DMS79 treated with DMSO at 0.1 percent for 48 hours (cell line): ENCODE measurements around the gene CPLANE2.
"Not testable (repeated sequence)": the region's sequence is repeated elsewhere in the genome, so short reads cannot be mapped to it uniquely, and the experiment has no call there.

Experiments
- DNase-seq: peaks from one replicate; lab custom pipeline; 2025; lab: John Stamatoyannopoulos, UW

The CPLANE2 gene, protein sequence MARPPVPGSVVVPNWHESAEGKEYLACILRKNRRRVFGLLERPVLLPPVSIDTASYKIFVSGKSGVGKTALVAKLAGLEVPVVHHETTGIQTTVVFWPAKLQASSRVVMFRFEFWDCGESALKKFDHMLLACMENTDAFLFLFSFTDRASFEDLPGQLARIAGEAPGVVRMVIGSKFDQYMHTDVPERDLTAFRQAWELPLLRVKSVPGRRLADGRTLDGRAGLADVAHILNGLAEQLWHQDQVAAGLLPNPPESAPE

DNA sequence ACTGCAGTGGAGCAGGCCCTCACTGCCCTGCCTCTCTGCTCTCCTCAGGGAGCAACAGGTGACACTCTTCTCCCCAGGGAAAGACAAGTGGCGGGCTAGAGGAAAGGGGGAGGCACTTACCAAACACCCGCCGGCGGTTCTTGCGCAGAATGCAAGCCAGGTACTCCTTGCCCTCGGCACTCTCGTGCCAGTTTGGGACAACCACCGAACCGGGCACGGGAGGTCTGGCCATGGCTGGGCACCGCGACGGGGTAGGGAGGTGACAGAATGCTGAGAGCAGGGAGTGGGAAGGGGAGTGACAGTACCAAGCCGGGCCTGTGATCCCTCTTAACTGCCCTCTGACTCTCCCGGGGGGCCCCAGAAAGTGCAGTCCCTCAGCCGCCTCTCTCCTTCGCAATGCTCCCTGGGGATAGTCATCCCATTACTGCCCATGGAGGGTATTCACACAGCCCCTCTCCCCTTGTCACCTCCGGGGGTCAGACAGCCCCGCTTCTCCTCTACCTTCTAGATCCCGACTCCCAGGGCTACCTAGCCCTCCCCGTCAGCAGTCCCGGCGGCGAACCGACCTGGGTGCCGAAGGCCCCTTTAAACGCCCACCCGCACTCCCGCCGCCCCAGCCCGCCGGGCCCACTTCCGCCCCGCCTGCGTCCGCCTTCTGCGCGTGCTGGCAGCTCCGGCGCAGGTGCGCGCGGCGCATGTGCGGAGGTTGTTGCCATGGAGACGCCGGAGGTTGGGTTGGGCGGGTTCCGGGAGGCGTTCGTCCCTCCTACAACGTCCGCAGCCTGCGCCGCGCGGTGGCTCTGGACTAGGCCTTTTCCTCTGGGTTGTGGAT lies at the start of gene CPLANE2:
CPLANE2 (minus strand) TSS at position 673 of the 832 bp plus-strand sequence; CDS start at position 232, 441 bp downstream.
- peak; percentile 95 for DNase-seq

DNA sequence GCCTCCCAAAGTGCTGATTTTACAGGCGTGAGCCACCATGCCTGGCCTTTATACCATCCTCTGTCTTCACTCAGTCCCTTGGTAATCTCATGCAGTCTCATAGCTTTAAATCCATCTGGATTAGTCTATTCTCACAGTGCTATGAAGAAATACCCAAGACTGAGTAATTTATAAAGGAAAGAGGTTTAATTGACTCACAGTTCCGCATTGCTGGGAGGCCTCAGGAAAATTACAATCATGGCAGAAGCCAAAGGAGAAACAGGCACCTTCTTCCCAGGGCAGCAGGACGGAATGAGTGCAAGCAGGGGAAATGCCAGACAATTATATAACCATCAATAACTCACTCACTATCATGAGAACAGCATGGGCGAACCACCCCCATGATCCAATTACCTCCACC lies 49.1 kb upstream of the CPLANE2 start:
- no peak for DNase-seq

DNA sequence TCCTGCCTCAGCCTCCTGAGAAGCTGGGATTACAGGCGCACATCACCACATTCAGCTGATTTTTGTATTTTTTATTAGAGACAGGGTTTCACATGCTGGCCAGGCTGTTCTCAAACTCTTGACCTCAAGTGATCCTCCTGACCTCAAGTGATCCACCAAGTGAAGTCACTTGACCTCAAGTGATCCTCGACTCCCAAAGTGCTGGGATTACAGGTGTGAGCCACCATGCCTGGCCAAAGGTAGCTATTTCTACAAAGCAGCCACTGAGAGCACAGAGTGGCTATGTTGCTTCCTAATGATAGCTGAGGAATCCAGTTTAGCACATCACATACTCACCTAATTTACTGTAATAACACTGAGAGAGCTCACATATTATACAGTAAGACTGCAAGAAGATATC lies 44.8 kb upstream of the CPLANE2 start:
- DNase-seq: peak; percentile 5

DNA sequence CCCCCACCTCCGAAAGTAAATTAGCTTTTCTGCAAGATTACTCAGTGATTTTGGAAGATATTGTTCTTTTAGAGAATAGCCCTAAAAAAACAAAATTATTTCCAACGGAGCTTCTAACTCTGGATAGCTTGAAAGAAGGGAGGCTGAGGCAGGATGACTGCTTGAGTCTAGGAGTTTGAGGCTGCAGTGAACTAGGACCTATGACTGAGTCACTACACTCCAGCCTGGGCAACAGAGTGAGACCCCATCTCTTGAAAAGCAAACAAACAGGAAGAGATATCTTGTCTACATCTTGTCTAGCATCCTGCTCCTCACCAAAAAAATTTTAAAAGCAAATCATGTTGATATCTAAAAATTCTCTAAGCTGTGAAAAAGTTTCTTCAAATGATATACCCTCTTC lies 42.2 kb upstream of the CPLANE2 start:
- no peak for DNase-seq

DNA sequence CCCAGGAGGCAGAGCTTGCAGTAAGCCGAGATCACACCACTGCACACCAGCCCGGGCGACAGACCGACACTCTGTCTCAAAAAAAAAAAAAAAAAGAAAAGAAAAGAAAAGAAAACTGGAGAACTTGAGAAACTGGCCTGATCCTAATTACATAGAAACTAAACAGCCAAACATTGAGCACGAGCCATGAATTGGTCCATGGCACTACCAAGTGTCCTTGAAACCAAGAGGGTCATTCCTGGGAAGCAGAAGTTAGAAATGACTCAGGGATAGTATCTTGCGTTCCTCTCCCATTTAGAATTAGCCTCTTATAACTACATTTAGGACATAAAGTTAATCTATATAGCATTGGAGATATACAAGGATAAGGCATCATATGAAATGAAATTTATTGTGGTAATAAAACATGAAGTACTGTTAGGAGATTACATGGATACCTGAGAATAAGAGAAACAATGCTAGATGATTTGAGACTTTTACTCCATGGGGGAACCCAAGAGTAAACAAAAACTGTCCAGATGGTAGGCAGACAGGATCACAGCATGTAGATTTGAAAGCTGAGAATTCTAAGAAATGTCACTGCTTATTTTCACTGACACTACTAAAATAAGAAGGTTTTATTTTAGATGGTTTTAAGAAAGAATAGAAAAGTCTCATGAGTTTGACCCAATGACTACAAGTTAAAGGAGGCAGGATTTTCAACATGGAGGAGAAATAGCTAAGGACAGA lies 39.5 kb upstream of the CPLANE2 start:
- peak; percentile 50 for DNase-seq

DNA sequence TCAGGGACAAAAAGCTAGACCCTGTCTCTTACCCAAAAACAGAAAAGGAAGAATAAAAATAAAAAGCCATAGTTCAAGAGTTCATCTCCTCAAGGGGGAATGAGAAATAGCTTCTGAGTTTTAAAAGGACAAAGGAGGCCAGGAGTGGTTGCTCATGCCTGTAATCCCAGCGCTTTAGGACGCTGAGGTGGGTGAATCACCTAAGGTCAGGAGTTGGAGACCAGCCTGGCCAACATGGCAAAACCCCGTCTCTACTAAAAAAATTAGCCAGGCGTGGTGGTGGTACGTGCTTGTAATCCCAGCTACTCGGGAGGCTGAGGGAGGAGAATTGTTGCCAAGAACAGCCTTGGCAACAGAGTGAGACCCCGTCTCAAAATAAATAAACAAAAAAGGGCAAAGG lies 38.6 kb upstream of the CPLANE2 start:
- no peak for DNase-seq

DNA sequence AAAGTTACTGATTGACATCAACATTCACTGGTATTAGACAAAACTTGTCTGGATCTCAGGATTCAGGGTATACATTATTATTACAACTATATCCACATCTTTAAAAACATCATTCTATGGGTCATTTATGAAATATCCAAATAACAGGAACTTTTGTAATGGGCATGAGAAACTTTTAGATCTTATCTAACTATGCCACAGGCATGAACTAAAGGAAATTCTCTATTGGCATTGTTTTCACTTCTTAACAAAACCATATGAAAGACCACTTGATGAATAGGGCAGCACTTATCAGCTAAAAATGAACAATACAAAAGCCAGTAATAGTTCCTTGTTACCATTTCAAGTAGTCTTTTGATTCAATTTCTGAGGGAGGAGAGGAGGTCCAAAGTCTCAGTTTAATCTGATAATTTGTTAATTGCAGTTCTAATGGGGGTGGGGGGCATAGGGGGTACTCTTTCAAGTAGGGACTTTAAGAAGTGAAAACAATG lies 30.8 kb upstream of the CPLANE2 start:
- DNase-seq: no peak

DNA sequence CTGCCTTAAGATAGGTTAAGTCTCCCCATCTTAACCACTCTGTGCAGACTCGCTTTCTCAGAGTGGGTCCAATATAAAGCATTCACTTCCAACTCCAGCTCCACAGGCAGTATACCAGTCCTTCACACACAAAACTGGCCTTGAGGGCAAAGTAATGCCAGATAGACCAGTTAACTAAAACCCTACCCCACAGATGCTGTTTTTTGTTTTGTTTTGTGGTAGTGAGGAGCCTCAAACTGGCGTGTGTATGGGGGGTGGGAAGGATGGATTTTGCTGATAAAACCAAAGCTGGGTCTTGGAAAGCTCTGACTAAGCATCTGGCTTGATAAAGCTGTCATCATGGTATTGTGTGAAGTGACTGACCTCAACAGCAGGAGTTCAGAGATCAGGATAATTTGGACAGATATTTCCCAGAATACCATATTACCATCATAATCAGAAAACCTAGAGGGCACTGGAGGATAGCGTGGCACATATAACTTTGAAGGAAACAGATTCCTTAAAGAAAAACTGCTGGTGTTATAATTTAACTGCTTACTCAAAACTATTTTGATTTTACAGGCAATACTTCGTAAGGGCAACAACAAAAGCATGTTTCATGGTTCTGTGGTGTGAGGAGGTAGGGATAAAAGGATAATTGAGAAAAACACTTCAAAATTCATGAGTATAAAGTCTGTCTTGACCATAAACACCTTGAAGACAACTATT lies 29.6 kb upstream of the CPLANE2 start:
- no peak for DNase-seq

DNA sequence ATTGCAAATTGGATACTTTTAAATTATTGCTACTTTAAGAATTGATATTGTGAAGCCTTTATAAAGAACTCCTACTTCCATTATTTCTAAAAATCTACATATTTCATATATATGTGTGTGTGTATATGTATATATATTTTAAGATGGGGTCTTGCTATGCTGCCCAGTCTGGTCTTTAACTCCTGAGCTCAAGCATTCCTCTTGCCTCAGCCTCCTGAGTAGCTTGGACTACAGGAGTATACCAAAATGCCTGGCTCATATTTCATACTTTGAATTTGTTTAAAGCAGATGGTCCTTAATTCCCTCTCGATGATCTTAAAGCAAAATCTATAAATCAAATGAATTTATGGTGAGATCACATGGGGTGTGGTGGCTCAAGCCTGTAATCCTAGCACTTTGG lies 25.1 kb upstream of the CPLANE2 start:
- no peak for DNase-seq

DNA sequence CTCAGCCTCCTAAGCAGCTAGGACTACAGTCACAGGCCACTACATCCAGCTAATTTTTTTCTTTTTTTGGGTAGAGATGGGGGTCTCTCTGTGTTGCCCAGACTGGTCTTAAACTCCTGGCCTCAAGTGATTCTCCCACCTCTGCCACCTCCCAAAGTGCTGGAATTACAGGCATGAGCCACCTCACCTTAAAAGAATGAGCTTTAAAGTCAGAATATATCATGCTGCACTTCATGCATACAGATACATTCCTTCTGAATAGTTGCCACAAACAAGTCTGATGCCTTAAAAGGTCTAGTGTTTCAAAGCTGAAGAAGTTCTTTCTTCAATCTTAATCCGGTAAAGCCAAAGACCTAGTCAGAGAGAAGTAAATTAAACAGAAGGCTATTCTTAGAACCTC lies 23.8 kb upstream of the CPLANE2 start:
- DNase-seq: no peak

DNA sequence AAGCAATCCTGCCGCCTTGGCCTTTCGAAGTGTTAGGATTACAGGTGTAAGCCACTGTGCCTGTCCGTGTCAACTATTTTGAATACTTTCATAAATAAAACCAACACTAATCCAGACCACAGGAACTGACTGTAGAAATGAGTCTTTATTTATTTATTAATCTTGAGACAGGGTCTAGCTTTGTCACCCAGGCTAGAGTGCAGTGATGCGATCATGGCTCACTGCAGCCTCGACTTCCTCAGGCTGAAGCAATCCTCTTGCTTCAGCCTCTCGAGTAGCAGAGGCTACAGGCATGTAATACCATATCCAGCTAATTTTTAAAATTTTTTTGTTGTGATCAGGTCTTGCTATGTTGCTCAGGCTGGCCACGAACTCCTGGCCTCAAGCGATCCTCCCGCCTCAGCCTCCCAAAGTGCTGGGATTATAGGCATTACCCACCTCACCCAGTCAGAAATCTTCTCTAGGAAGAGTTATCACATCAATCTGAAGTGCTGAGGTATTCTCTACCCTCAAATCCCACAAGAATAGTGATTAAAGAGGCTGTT lies 21.7 kb upstream of the CPLANE2 start:
- no peak for DNase-seq

DNA sequence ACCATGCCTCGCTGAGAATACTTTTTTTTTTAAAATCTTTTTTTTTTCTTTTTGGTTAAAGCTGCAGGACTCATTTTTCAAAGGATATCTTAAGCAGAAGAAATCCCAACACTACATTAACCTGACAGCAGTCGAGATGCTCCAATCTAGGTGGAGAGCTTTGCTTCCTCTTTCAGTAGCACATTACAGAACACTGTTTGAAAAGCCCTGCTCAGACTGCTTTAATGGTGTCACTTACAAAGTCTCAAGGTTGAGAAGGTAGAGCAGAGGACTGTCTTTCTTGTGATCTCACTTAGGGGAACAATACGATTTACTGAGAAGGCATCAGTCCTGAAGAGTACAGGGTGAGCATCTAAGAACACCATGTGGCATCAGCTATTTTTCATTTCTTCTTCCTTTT lies 21.0 kb upstream of the CPLANE2 start:
- no peak for DNase-seq

DNA sequence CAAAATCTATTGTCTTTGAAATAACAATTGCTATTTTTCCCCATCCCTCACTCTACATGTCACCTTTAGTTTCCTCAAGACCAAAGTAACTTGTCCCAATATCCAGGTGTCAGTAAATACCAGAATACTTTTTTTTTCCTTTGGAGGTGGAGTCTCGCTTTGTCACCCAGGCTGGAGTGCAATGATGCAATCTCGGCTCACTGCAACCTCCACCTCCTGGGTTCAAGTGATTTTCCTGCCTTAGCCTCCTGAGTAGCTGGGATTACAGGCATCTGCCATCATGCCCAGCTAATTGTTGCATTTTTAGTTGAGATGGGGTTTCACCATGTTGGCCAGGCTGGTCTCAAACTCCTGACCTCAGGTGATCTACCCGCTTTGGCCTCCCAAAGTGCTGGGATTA lies 20.6 kb upstream of the CPLANE2 start:
- not testable (repeated sequence) for DNase-seq

DNA sequence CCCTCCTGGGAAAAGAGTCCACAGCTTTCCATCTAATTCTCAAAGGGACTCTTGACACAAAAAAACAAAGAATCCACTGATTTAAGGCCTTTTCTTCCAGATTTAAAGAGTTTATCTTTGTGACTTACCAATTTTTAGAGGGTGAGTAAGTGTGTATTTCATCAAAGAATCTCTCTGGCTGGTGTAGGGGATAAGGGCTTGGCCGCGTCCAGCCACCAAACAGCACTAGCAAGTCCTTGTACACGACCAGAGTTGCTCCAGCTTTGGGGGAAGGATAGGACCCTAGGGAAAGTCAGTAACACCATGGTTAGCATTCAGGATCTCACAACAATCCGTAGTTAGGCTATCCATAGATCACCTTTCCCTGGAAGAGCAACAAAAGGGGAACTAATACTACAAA lies 19.5 kb upstream of the CPLANE2 start:
- DNase-seq: no peak

DNA sequence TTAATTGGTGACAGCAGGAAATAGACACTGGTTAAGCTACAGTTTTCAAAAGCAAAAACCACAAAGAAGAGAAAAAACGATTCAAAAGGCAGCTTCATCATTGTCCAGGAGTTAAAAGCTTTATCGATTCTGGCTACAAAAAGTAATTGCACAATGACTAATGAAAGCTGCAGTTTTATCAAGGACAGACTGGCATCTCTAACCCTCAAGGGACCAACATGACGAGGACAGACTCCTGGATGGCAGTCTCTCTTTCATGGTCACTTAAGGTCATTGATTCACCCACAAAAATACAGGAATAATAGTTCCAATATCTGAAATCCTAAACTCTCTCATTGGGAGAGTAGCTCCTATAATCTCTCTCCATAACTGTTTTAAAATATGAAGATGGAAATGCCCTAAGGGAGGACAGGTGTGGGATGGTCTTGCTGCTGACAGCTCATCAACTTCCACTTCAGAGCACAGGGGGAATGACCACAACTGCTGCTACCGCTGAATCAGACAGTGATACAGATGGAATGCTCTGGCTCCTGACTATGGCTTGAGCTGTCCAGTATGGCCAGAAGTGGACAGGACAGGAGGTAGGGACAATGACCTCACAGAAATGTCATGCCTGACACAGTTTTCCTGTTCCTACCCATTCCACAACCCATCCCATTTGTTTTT lies 17.4 kb upstream of the CPLANE2 start:
- DNase-seq: no peak

DNA sequence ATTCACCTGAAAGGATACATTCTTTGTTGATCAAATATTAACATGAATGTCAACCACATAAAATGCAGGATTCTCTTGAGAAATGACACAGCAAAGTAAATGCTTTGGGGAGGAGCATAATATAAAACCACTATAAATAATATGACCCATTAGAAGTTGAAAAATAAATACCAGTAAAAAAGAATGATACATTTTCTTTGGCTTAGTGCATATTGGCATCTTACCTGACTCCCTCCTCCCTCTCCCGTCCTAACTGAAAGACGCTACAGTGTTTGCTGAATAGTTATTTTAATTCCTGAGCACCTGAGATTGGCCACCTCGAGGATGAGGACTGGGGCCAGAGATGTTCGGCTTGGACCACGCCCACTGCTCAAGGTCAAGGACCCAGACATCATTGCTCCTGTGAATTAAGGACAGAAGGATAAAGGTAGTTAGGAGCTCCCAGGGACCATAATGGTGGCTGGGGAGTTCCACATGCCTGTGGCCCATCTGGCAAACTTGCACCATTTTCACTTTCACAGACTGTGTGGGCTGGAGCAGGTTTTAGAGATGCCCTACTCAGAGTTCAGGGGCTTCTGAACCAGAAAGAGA lies 16.4 kb upstream of the CPLANE2 start:
- no peak for DNase-seq

DNA sequence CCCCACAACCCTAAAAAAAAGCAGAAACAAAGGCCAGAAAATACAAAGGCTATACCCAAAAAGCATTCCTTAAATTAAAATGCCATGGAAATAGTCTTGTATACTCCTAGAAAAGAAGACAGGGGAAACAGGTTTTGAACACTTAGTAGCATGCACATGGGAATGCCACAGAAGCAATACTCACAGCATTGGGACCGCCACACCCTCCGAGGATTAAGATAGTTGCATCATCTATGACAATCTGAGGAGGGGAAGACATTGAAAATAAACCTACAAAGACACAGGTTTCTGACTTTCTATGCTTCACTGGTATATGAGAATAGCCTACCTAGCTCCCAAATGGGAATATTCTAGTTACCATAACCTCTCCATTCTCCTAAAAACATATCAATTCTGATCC lies 15.9 kb upstream of the CPLANE2 start:
- no peak for DNase-seq

DNA sequence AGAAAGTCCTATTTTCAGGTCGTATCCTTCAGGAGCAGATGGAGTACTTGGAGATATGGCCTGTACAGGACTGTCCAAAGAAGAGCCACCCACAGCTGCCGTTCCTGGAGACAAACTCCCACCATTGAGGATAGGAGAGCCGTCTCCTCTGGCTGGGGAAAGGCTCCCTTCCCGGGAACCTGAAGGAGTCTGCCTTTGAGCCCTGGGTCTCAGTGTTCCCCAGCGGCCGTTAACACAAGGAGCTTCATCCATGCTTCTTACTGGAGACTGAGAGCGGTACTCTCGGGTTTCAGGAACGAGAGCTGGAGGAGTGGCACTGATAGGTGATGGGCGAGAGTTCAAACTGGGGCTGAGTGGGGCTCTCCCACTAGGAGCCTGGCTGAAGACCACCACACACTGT lies 14.4 kb upstream of the CPLANE2 start:
- no peak for DNase-seq

DNA sequence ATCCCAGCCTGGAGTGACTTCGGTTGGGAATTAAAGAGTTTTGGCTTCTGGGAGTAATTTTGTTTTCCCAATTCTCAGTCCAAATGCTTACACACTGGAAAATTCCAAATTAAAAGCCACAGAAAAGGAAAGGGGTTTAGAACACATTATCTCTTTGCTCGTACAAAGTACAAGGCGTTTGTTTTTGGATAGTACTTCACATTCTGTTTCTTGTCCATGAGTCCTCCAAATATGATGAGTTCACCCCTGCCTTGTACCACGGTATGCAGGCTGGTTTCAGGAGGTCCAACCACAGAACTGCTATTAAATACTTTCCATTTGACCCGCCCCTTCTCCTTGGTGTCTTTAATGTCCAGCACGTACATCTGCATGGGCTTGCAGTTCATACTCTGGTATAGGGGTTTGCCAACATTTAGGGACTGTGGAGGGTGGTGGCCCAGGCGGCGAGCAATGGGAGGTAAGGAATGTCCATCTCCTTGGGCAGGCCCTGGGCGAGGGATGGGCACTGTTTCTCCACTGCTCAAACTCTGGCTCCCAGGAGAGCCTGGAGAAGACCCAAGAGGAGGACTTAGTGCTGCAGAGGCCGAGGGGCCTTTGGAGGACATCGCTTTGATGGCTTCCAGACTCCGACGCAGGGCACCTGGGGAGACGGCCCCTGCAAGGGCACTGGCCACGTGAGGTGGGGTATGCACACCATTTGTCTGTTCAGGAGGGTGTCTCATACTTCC lies 13.7 kb upstream of the CPLANE2 start:
- DNase-seq: no peak

DNA sequence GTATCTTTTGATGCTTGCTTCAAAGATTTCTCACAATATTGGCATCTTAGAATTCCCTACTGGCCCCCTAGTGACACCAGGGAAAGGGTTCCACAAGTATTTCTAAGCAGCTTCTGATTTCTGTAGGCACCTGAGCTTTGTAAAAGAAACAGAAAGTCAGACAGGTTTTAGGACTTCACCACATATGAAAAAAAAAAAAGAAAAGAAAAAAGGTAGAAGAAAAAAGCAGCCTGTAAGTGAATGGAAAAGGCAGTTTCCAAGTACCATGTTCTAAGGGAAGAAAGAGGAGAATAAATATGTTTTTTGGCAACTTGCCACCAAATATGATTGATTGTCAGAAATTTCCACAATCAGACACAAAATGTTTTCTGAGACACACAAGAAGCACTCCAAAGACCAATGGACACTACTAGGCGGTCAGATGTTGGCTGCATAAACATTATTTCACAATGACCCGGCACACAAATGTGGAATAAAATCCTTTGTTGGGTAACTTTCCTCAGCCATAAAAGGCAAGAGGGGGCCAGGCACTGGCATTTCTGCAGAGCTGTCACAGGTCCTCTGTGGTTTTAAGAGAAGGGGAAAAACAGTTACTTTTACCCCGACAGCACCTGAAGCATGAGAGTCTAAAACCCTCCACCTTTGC lies 12.7 kb upstream of the CPLANE2 start:
- peak; percentile 54 for DNase-seq
